ENCODE measurements around the gene QSOX2.

The QSOX2 gene

GRCh38 chr9:136191960-136192286 is 53.7 kb downstream of the QSOX2 start:
- Histone ChIP-seq H2AFZ (ENCODE audit: low read length, unreplicated experiment) (no peak overlapping the region), H3K4me3 (ENCODE audit: low read depth, low read length) (no peak overlapping the region), H3K27me3 (ENCODE audit: insufficient read depth, low read length) (peaks cover 76% of the 10 kb centered on the region), H3K27ac (ENCODE audit: low read depth, low read length) (no peak overlapping the region), H3K4me1 (ENCODE audit: control insufficient read depth, insufficient read depth, low read length, unreplicated experiment) (no peaks in the 10 kb centered on the region), H3K79me2 (ENCODE audit: control insufficient read depth, insufficient read depth, low read length, unreplicated experiment) (no peaks in the 10 kb centered on the region), H3K36me3 (ENCODE audit: insufficient read depth, low read length) (no peaks in the 10 kb centered on the region)

- H3K36me3 ChIP-seq (ENCODE audit: insufficient read depth, low read length): no peaks in the 10 kb centered on the region
- H3K27ac ChIP-seq (ENCODE audit: low read depth, low read length): no peak overlapping the region
- no peaks in the 10 kb centered on the region for H3K79me2 ChIP-seq (ENCODE audit: control insufficient read depth, insufficient read depth, low read length, unreplicated experiment)
- H3K4me1 ChIP-seq (ENCODE audit: control insufficient read depth, insufficient read depth, low read length, unreplicated experiment): no peaks in the 10 kb centered on the region
- H2AFZ ChIP-seq (ENCODE audit: low read length, unreplicated experiment): no peak overlapping the region
- peaks cover 76% of the 10 kb centered on the region for H3K27me3 ChIP-seq (ENCODE audit: insufficient read depth, low read length)
- no peak overlapping the region for H3K4me3 ChIP-seq (ENCODE audit: low read depth, low read length)
These were observed 54.3 kb downstream of the QSOX2 start for GRCh38 chr9:136191099-136191959.

GRCh38 chr9:136190656-136191055 is 55.0 kb downstream of the QSOX2 start:
- Histone ChIP-seq H2AFZ (ENCODE audit: low read length, unreplicated experiment) (no peak overlapping the region), H3K4me1 (ENCODE audit: control insufficient read depth, insufficient read depth, low read length, unreplicated experiment) (no peaks in the 10 kb centered on the region), H3K27ac (ENCODE audit: low read depth, low read length) (no peak overlapping the region), H3K27me3 (ENCODE audit: insufficient read depth, low read length) (peaks cover 74% of the 10 kb centered on the region), H3K4me3 (ENCODE audit: low read depth, low read length) (no peak overlapping the region), H3K79me2 (ENCODE audit: control insufficient read depth, insufficient read depth, low read length, unreplicated experiment) (no peaks in the 10 kb centered on the region), H3K36me3 (ENCODE audit: insufficient read depth, low read length) (no peaks in the 10 kb centered on the region)

DNA sequence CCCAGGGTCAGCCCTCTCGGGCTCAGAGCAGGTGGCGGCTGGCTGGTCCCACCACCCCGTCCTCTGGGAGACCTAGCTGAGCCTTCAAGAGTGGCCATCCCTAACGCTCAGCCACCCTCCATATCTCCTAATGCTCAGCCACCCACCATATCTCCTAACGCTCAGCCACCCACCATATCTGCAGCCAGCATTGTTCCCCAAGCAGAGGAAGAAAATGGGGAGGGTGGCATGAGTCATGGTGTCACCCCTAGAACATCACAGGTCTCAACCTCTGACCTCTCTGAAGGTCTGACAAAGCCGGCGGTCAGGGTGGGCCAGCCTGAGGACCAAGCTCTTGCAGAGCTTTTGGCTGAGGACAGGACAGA is 55.4 kb downstream of the QSOX2 start:
- Histone ChIP-seq H3K79me2 (ENCODE audit: control insufficient read depth, insufficient read depth, low read length, unreplicated experiment) (no peaks in the 10 kb centered on the region), H2AFZ (ENCODE audit: low read length, unreplicated experiment) (no peak overlapping the region), H3K4me3 (ENCODE audit: low read depth, low read length) (no peak overlapping the region), H3K27ac (ENCODE audit: low read depth, low read length) (no peak overlapping the region), H3K4me1 (ENCODE audit: control insufficient read depth, insufficient read depth, low read length, unreplicated experiment) (no peaks in the 10 kb centered on the region), H3K36me3 (ENCODE audit: insufficient read depth, low read length) (no peaks in the 10 kb centered on the region), H3K27me3 (ENCODE audit: insufficient read depth, low read length) (peaks cover 74% of the 10 kb centered on the region)

DNA sequence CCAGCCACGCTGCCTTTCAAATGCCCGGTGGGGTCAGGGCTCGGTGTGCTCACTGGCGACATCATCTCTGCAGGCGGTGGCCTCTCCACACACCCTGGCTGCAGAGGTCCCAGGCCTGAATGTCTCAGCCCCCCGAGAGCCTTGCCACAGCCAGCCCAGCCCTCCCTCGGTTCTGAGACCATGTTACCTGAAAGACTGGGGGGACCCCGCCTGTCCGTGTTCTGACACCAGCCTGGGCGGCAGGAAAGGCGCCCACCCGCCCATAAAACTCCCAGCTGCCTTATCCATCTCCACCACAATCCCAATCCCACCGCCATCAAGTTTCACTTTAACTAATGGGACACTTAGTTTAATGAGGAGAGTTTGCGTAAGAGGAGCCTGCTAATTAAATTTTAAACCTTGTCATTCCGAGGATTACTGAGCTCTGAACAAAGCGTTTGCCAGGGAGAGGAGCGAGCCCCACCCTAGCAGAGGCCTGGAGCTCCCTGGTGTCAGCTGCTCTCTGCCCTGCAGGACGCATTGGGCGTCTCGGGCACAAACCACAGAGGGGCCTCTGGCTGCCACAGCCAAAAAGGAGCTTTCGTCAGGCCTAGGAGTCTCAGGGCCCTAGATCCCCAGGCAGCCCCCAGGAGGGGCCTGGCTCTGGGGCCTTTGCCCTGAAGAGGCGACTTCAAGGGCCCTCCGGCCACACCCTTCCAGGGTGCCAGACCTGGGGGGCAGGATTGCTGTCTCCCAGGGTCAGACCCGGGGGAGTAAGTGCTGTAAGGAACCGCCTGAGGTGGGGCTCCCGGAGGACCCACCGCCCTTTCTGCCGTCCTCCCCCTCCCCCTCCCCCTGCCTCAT is 56.0 kb downstream of the QSOX2 start:
- peaks cover 74% of the 10 kb centered on the region for H3K27me3 ChIP-seq (ENCODE audit: insufficient read depth, low read length)
- H3K79me2 ChIP-seq (ENCODE audit: control insufficient read depth, insufficient read depth, low read length, unreplicated experiment): no peaks in the 10 kb centered on the region
- no peak overlapping the region for H2AFZ ChIP-seq (ENCODE audit: low read length, unreplicated experiment)
- no peaks in the 10 kb centered on the region for H3K36me3 ChIP-seq (ENCODE audit: insufficient read depth, low read length)
- no peak overlapping the region for H3K27ac ChIP-seq (ENCODE audit: low read depth, low read length)
- no peak overlapping the region for H3K4me3 ChIP-seq (ENCODE audit: low read depth, low read length)
- H3K4me1 ChIP-seq (ENCODE audit: control insufficient read depth, insufficient read depth, low read length, unreplicated experiment): no peaks in the 10 kb centered on the region

- no peak overlapping the region for H3K27ac ChIP-seq (ENCODE audit: low read depth, low read length)
- H3K4me1 ChIP-seq (ENCODE audit: control insufficient read depth, insufficient read depth, low read length, unreplicated experiment): no peaks in the 10 kb centered on the region
- no peak overlapping the region for H2AFZ ChIP-seq (ENCODE audit: low read length, unreplicated experiment)
- no peaks in the 10 kb centered on the region for H3K79me2 ChIP-seq (ENCODE audit: control insufficient read depth, insufficient read depth, low read length, unreplicated experiment)
- no peaks in the 10 kb centered on the region for H3K36me3 ChIP-seq (ENCODE audit: insufficient read depth, low read length)
- no peak overlapping the region for H3K4me3 ChIP-seq (ENCODE audit: low read depth, low read length)
- peaks cover 61% of the 10 kb centered on the region for H3K27me3 ChIP-seq (ENCODE audit: insufficient read depth, low read length)
These were observed 57.7 kb downstream of the QSOX2 start for GRCh38 chr9:136187683-136188586.

- no peak overlapping the region for H2AFZ ChIP-seq (ENCODE audit: low read length, unreplicated experiment)
- H3K27ac ChIP-seq (ENCODE audit: low read depth, low read length): no peak overlapping the region
- no peak overlapping the region for H3K4me3 ChIP-seq (ENCODE audit: low read depth, low read length)
- H3K79me2 ChIP-seq (ENCODE audit: control insufficient read depth, insufficient read depth, low read length, unreplicated experiment): no peaks in the 10 kb centered on the region
- H3K4me1 ChIP-seq (ENCODE audit: control insufficient read depth, insufficient read depth, low read length, unreplicated experiment): no peaks in the 10 kb centered on the region
- H3K27me3 ChIP-seq (ENCODE audit: insufficient read depth, low read length): peaks cover 54% of the 10 kb centered on the region
- H3K36me3 ChIP-seq (ENCODE audit: insufficient read depth, low read length): no peaks in the 10 kb centered on the region
These were observed 58.4 kb downstream of the QSOX2 start for GRCh38 chr9:136187197-136187596.

GRCh38 chr9:136186386-136186785 is 59.2 kb downstream of the QSOX2 start:
- H3K27me3 ChIP-seq (ENCODE audit: insufficient read depth, low read length): peaks cover 45% of the 10 kb centered on the region
- H3K4me1 ChIP-seq (ENCODE audit: control insufficient read depth, insufficient read depth, low read length, unreplicated experiment): no peaks in the 10 kb centered on the region
- H3K79me2 ChIP-seq (ENCODE audit: control insufficient read depth, insufficient read depth, low read length, unreplicated experiment): no peaks in the 10 kb centered on the region
- H3K27ac ChIP-seq (ENCODE audit: low read depth, low read length): no peak overlapping the region
- H3K36me3 ChIP-seq (ENCODE audit: insufficient read depth, low read length): no peaks in the 10 kb centered on the region
- no peak overlapping the region for H3K4me3 ChIP-seq (ENCODE audit: low read depth, low read length)
- H2AFZ ChIP-seq (ENCODE audit: low read length, unreplicated experiment): no peak overlapping the region

DNA sequence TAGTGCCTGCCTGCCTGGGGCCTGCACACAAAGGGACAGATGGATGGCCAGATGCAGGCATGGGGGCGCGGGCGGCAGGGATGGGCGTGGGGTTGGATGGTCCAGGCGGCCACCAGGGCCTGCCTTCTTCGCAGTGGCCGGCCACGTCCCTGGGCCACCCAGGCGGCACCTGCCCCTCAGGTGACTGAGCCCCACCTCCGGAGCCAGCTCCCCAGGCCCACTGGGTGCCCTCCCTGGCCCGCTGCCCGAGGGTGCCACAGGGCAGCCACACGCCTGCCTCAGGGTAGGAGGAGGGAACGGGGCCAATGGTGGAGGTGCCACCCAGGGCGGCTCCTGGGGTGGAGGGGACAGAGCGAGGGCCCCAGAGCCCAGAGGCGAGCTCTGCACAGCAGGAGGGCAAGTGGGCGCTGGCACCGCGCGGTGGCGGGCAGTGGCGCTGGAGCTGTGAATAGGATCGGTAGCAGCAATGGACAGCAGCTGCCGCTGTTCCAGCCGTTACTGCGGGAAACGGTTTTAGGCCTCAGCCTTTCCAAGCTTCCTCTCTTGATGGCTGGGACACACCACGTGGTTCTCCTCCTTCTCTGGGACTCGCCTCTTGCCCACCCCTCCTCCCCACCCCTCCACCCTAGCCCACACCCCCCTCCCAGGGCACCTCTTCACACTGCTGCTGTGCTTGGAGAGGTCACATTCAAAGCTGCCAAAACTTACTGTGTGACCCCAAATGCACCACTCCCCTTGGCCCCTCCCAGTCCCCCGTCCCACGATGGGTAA is 59.8 kb downstream of the QSOX2 start:
- H3K27me3 ChIP-seq (ENCODE audit: insufficient read depth, low read length): peaks cover 39% of the 10 kb centered on the region
- no peaks in the 10 kb centered on the region for H3K79me2 ChIP-seq (ENCODE audit: control insufficient read depth, insufficient read depth, low read length, unreplicated experiment)
- H3K4me3 ChIP-seq (ENCODE audit: low read depth, low read length): no peak overlapping the region
- H3K36me3 ChIP-seq (ENCODE audit: insufficient read depth, low read length): no peaks in the 10 kb centered on the region
- H3K4me1 ChIP-seq (ENCODE audit: control insufficient read depth, insufficient read depth, low read length, unreplicated experiment): no peaks in the 10 kb centered on the region
- no peak overlapping the region for H3K27ac ChIP-seq (ENCODE audit: low read depth, low read length)
- no peak overlapping the region for H2AFZ ChIP-seq (ENCODE audit: low read length, unreplicated experiment)

DNA sequence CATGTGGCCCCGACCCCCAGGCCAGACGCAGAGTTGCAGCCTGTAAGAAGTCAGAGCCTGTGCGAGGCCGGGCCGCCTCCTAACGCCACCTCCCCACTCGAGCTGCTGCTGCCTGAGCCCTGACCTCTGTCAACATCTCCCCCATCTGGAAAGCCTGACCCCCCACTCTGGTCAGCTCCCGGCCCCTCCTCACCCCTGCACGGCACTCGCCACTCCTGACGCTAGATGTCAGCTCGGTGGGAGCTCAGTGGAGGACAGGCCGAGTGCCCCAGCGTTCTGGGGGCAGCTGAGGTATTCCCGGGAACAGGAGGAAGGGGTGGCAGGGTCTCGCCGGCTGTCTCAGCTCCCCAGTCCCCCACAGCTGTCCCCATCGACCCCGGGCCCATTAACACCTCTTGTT is 60.5 kb downstream of the QSOX2 start:
- peaks cover 39% of the 10 kb centered on the region for H3K27me3 ChIP-seq (ENCODE audit: insufficient read depth, low read length)
- no peak overlapping the region for H2AFZ ChIP-seq (ENCODE audit: low read length, unreplicated experiment)
- no peaks in the 10 kb centered on the region for H3K4me1 ChIP-seq (ENCODE audit: control insufficient read depth, insufficient read depth, low read length, unreplicated experiment)
- H3K36me3 ChIP-seq (ENCODE audit: insufficient read depth, low read length): no peaks in the 10 kb centered on the region
- H3K27ac ChIP-seq (ENCODE audit: low read depth, low read length): no peak overlapping the region
- H3K4me3 ChIP-seq (ENCODE audit: low read depth, low read length): no peak overlapping the region
- no peaks in the 10 kb centered on the region for H3K79me2 ChIP-seq (ENCODE audit: control insufficient read depth, insufficient read depth, low read length, unreplicated experiment)

Measured in ACC112 (cell line).